ENCODE measurements around the gene EXOC6B.

Gene EXOC6B

GRCh38 chr2:72750977-72751639 lies 74.7 kb downstream of the EXOC6B start:
- no peaks in the 10 kb centered on the region for H3K9me2 ChIP-seq (replicated peaks; ENCODE audit: insufficient read depth, low read length)
- H4K20me1 ChIP-seq (ENCODE audit: insufficient read depth, low read length): no peaks in the 10 kb centered on the region
- H3K9me3 ChIP-seq (replicated peaks; ENCODE audit: insufficient read depth, low read length): no peaks in the 10 kb centered on the region
- TF ChIP-seq EZH2 (optimal IDR thresholded peaks at IDR 0.05; ENCODE audit: low read depth, low read length) (no peak), CTCF (IDR thresholded peaks at IDR 0.05; ENCODE audit: low read length) (no peak), EZH2phosphoT487 (IDR thresholded peaks at IDR 0.05; ENCODE audit: low read length) (no peak)
- H3K4me2 ChIP-seq (ENCODE audit: low read depth, low read length): no peak overlapping the region
- no peak overlapping the region for H2AFZ ChIP-seq (ENCODE audit: low read length)
- H3K27me3 ChIP-seq (replicated peaks; ENCODE audit: insufficient read depth, low read length): no peaks in the 10 kb centered on the region
- DNase-seq: no peak
- H3K9ac ChIP-seq (ENCODE audit: low read length): no peak overlapping the region
- H3F3A ChIP-seq (ENCODE audit: insufficient read depth, low read length): no peaks in the 10 kb centered on the region
- no peaks in the 10 kb centered on the region for H3K4me1 ChIP-seq (ENCODE audit: low read length)
- no peaks in the 10 kb centered on the region for H3K79me2 ChIP-seq (ENCODE audit: low read length)
- H3K4me3 ChIP-seq (ENCODE audit: low read length): no peak overlapping the region
- no peaks in the 10 kb centered on the region for H3K36me3 ChIP-seq (replicated peaks; ENCODE audit: insufficient read depth, low read length)
- no peak overlapping the region for H3K27ac ChIP-seq (ENCODE audit: low read length)

- no peak for DNase-seq
- Histone ChIP-seq H3K9ac (ENCODE audit: low read length) (no peak overlapping the region), H3K4me3 (ENCODE audit: low read length) (no peak overlapping the region), H3K4me1 (ENCODE audit: low read length) (no peaks in the 10 kb centered on the region), H3K27me3 (replicated peaks; ENCODE audit: insufficient read depth, low read length) (no peaks in the 10 kb centered on the region), H3K36me3 (replicated peaks; ENCODE audit: insufficient read depth, low read length) (no peaks in the 10 kb centered on the region), H4K20me1 (ENCODE audit: insufficient read depth, low read length) (no peaks in the 10 kb centered on the region), H2AFZ (ENCODE audit: low read length) (no peak overlapping the region), H3K9me3 (replicated peaks; ENCODE audit: insufficient read depth, low read length) (no peaks in the 10 kb centered on the region), H3K4me2 (ENCODE audit: low read depth, low read length) (no peak overlapping the region), H3K79me2 (ENCODE audit: low read length) (no peaks in the 10 kb centered on the region), H3K9me2 (replicated peaks; ENCODE audit: insufficient read depth, low read length) (no peaks in the 10 kb centered on the region), H3K27ac (ENCODE audit: low read length) (no peak overlapping the region), H3F3A (ENCODE audit: insufficient read depth, low read length) (no peaks in the 10 kb centered on the region)
- TF ChIP-seq EZH2 (optimal IDR thresholded peaks at IDR 0.05; ENCODE audit: low read depth, low read length) (no peak), CTCF (IDR thresholded peaks at IDR 0.05; ENCODE audit: low read length) (no peak), EZH2phosphoT487 (IDR thresholded peaks at IDR 0.05; ENCODE audit: low read length) (no peak)
Observed at GRCh38 chr2:72750466-72750865, 75.4 kb downstream of the EXOC6B start.

GRCh38 chr2:72747344-72747743 lies 78.5 kb downstream of the EXOC6B start:
- H4K20me1 ChIP-seq (ENCODE audit: insufficient read depth, low read length): no peaks in the 10 kb centered on the region
- H3K79me2 ChIP-seq (ENCODE audit: low read length): no peaks in the 10 kb centered on the region
- no peaks in the 10 kb centered on the region for H3F3A ChIP-seq (ENCODE audit: insufficient read depth, low read length)
- H2AFZ ChIP-seq (ENCODE audit: low read length): no peak overlapping the region
- H3K4me2 ChIP-seq (ENCODE audit: low read depth, low read length): no peak overlapping the region
- H3K36me3 ChIP-seq (replicated peaks; ENCODE audit: insufficient read depth, low read length): no peaks in the 10 kb centered on the region
- no peaks in the 10 kb centered on the region for H3K9me3 ChIP-seq (replicated peaks; ENCODE audit: insufficient read depth, low read length)
- no peaks in the 10 kb centered on the region for H3K27me3 ChIP-seq (replicated peaks; ENCODE audit: insufficient read depth, low read length)
- H3K4me3 ChIP-seq (ENCODE audit: low read length): no peak overlapping the region
- H3K9me2 ChIP-seq (replicated peaks; ENCODE audit: insufficient read depth, low read length): no peaks in the 10 kb centered on the region
- no peak overlapping the region for H3K27ac ChIP-seq (ENCODE audit: low read length)
- no peak for DNase-seq
- H3K9ac ChIP-seq (ENCODE audit: low read length): no peak overlapping the region
- H3K4me1 ChIP-seq (ENCODE audit: low read length): no peaks in the 10 kb centered on the region
- no peak for TF ChIP-seq EZH2phosphoT487 (IDR thresholded peaks at IDR 0.05; ENCODE audit: low read length)
- TF ChIP-seq EZH2 (optimal IDR thresholded peaks at IDR 0.05; ENCODE audit: low read depth, low read length): no peak
- no peak for TF ChIP-seq CTCF (IDR thresholded peaks at IDR 0.05; ENCODE audit: low read length)

All from MM.1S (cell line).